HTR-8/SVneo (cell line): ENCODE data around the gene HAPLN3.

Experiments
- DNase-seq: peaks from one replicate; pipeline ENCODE4 v3.0.0; 2011; ENCODE audit warnings: low spot score, mixed read lengths; ENCODE audit not compliant: insufficient read length
- FAIRE-seq: peaks from 2 replicates; lab custom pipeline; 2011; peaks lifted over from hg19 to GRCh38; lab: Jason Lieb, UNC

The HAPLN3 gene

DNA sequence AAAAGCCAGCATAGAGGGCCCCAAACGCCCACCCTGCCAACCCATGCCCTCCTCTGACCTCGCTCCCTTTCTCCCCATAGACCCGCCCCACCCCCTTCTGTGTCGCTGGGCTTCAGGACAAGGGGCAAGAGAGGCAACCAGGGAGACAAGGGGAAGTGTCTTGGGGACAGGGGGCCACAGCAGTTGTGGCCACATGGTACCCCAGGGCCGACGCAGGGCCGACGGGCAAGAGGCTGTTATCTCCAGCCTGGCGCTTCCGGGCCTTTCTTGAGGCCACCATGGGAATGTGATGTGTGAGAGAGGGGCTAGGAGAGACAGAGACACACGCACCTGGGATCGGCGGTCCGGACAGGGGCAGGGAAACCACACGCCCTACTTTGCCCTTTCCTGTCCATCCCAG lies 3.4 kb upstream of the HAPLN3 start:
- FAIRE-seq (no peak), DNase-seq (no peak)

DNA sequence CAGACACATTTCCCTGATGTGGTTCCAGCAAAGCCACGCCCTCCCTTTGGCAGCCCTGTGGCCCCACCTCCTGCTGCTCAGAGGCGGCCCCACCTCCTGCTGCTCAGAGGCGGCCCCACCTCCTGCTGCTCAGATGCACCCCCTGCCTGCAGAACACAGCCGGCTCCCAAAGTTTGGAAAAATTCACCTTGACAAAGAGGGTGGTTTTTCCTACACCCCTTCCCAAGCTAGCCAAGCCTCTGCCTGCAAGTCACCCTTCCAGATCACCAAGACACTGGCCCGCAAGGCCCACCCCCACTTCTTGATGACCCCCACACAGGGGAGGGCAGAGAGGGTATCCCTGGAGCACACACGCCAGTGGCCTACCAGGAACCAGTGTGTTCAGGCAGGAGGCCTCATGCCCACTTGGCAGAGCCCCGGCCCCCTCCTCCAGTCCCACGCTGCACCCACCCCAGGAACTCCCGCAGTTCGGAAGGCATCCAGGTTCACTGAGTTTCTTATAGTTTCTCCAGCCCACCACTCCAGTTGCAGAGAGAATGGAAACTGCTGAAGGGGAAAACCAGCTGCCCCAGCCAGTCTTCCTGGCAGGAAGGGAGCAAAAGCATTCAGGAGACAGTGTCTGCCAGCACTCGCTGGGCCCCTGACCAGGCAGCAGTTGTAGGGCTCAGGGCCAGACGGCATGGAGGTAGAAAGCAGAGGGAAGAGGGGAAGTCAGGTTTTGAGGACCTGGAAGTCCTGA lies 2.3 kb upstream of the HAPLN3 start:
- FAIRE-seq (peak; percentile 93), DNase-seq (peak; percentile 75)

DNA sequence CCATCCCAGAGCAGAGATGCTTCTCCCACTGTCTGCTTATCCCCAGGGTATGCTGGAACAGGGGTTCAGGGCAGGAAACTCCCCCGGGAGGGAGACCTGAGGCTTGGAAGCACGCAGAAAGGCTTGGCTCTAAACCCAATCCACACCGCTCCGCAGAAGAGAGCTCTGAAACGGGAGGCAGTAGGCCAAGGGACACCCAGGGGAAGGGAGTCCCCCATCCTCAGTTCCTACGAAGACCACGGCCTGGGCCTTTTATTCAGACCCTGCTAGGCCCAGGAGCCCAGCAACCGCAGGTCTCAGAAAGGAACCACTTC lies 1.8 kb upstream of the HAPLN3 start:
- no peak for FAIRE-seq
- no peak for DNase-seq

DNA sequence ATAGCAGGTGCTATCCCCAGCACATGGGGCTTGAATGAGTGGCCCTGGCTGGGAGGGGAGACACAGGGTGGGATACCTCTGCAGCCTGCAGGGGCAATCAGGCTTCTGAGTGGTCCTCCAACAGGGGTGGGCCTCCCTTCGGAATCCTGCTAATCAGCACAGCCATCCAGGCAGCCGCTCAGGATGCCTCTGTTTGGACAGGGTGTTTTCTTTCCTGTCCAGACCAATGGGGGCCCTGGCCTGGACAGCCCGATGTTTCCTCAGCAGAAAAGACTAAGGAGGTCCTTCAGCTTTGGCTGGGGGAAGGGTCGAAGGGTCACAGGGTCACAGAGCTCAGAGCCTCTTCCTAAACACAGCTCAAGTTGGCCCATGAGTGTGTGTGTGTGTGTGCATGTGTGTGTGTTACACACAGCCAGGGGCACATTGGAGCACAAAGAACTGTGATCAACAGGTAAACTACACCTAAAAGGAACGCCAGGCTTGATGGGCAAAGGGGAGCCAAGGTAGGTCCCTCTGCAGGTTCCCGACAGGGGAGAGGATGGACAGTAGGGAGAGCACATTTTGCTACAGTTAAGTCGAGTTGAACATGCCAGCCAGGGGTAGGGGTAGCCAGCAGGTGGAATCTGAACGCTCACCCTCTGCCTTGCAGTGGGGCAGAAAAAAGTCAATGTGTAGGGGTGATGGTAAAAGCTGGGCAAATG lies 1.1 kb upstream of the HAPLN3 start:
- FAIRE-seq (peak; percentile 36), DNase-seq (no peak)

DNA sequence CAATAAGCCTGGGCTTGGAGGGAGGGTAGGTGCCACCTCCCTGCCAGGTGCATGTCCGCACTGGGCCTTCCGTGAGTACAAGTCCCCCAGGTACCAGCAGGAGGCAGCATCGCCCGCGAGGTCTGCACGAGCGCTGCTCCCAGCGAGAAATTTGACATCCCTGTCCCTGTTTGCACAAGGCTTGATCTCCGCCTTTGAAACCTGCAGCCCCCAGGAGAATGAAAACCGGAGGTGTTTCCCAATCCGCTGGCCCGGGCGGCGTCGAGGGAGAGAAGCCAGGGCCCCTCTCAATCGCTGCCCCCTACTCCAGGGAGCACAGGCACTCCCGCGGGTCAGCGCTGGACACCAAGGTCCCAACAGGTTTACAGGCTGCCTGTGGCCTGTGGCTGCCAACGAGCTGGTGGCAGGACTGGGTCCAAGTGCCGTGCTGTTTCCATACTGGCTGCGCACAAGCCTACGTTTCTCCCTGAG lies 961 bp downstream of the HAPLN3 start:
- FAIRE-seq = no peak
- peak; percentile 38 for DNase-seq

DNA sequence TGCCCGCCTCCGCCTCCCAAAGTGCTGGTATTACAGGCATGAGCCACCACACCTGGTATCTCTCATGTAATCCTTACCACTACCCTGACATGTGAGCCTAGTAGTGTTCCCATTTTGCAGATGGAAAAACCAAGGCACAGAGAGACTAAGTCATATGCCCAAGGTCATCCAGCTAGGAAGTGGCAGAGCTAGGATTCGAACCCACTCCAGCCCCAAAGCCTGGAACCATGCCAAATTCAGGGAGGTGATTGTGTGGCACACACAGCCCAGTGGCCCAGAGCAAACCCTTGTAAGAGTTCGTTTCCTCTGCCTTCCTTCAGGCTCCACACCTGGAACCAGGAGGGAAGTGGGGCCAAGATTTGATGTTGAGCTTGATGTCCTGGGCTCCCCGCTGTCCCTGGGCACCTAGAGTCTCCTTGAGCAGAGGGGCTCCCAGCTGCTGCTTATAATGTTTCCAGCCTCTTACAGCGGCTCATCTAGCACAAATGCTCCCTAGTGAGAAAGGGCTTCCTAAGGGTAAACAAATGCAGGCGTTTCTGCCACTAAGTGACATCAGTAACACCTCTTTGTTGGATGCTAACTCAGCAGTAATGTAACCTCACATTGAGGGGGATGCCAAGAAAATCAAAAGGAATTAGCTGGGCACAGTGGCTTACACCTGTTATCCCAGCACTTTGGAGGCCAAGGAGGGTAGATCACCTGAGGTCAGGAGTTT lies 3.6 kb downstream of the HAPLN3 start:
- DNase-seq (no peak), FAIRE-seq (no peak)

DNA sequence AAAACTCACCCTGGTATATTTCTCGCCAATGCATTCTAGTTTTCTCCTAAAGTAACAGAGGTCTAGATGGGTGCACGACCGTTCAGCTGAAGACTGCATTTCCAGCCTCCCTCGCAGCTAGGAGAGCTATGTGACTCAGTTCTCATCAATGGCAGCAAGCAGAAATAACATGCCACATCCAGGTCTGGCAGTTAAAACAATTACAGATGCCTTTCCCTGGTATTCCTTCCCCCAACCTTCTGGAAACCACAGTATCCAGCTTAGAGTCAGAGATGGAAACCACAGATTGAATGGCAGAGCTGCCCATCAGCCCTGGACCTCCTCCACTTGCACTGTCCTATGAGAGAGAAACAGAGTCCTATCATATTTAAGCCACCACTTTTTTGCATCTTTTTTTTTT lies 4.8 kb downstream of the HAPLN3 start:
- FAIRE-seq (no peak), DNase-seq (no peak)

DNA sequence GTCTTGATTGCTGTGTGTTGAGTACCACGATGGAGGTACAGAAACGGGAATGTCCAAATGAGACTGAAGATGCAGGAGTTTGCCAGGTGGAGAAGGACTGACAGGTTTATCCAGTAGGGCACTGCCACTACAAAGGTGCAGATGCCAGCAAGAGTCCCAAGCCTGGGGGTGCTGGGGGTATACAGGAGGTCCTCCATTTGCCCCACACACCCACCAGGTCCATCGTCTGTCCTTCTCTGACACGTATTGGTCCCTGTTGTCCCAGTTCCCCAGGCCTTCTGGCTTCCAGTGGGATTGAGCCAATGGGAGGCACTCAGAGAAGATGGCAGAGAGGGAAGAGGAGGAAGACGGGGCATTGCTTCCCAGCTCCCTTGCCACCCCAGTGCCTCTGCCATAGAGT lies 6.6 kb downstream of the HAPLN3 start:
- FAIRE-seq (no peak), DNase-seq (no peak)

DNA sequence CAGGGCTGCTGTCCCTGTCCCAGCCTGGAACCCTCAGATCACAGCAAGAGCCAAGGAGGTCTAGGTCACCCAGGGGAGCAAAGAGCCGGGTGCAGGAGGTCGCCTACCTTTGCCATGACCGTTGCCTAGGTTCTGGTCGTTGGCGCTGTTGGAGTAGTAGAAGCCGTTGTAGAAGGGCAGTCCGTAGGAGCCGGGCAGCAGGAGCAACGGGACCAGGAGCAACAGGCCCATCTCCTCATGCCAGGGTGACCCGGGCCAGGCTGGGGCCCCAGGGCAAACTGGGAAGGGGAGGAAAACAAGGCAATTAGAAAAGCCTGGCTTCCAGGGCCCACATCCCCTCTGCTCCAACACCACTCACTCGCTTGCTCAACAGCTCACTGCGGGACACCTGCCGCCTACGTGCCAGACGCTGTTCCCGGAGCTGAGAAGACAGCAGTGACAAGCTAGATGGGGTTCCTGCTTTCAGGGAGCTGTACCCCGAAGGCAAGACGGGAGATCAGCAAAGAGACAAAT lies 8.2 kb downstream of the HAPLN3 start:
- DNase-seq (no peak), FAIRE-seq (no peak)

DNA sequence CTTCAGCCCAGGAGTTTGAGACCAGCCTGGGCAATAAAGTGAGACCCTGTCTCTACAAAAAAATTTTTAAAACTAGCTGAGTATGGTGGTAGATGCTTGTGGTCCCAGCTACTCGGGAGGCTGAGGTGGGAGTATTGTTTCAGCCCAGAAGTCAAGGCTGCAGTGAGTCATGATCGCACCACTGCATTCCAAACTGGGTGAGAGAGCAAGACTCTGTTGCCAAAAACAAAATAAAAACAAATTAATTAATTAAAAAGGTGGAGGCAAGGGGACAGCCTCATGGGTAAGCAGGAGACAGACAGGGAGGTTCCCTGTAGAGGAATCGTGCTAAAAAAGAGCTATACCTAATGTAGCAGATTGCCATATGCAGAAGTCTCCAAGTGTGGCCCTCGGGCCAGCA lies 12.6 kb downstream of the HAPLN3 start:
- DNase-seq = no peak
- FAIRE-seq = no peak

DNA sequence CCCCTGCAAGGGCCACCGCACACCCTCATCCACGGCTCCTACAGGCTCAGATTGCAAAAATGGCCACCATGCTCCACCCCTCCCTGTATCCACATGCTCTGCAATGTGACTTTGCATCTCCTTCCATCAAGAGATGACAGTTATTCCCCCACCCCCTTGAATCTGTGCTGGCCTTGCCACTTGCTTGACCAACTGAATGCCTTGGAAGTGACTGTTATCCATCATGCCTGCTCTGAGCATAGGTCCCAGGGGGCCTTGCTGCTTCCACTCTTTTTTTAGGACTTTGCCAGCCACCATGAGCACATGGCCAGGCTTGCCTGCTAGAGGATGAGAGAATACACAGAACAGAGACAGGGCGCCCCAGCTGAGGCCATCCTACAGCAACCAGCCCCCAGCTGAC lies 13.6 kb downstream of the HAPLN3 start:
- no peak for FAIRE-seq

DNA sequence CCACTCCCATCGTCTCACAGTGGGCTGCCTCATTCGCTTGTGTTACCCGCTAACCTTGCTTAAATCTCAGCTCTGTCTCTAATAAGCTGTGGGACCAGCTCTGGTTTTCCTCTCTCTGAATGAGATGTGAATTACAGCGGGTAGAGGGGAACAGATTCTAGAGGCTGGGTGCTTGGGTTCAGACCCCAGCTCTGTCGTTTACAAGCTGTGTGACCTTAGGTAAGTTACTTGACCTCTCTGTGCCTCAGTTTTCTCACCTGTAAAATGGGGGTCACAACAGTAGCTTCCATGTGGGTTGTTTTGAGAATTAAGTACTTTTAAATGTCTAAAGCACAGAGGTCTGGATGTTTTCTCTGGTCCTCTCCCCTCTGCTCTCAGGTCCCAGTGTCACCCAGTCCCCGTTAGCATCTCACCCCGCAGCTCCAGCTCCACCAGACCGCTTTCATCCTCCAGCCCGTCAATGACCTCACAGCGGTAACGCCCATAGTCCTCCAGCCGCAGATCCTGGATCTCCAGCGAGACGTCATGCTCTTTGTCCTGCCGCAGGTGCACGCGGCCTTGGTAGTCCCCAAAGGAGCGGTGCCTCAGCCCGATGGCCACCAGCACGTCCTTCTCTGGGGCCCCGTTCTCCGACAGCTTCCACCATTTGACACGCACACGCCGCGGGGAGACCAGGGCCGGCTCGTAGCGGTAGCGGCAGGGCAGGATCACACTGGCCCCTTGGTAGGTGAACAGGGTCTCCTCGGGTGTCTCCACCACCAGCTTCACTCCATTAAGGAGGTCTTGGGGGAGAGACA lies 14.2 kb downstream of the HAPLN3 start:
- FAIRE-seq = no peak
- no peak for DNase-seq

More for the DNA sequence above, 13.6 kb downstream of the HAPLN3 start:
- no peak for DNase-seq

DNA sequence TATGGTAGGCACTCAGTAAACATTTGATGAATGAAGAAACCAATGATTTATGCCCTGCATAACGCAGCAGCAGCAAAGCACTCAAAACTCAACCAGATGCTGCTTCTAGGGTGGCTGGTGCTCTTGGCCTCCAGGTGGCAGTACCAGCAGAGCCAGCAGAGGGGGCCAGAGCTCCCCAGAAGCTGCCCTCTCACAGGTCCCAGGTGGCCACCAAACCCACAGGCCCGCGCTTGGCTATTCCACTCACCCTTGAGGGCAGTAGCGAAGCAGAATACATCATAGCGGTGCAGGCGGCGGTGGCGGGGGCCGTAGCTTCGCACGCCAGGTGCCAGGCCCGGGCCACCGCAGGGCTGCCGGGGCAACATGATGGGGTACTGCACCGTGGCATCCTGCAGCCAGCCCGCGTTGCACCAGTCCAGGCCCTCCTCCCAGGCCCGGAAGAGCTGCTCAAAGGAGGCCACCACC lies 16.6 kb downstream of the HAPLN3 start:
- peak; percentile 64 for DNase-seq
- FAIRE-seq = no peak

DNA sequence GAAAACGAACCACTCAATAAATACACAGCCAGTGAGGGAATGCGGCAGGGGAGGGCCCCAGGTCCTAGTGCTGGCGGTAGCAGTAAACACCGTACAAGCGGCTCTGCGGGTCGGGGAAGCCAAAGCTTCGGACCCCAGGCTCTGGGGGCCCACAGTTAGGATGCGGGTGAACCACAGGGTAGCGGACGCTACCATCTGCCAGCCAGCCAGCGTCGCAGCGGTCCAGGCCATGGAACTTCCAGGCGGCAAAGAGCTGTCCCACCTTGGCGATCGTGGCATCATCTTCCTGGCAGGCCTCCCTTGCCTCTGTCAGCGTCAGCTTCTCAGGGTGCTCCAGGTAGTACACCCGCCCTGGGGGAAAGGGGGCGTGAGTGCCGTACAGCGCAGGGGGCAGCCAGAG lies 17.4 kb downstream of the HAPLN3 start:
- FAIRE-seq = no peak

DNA sequence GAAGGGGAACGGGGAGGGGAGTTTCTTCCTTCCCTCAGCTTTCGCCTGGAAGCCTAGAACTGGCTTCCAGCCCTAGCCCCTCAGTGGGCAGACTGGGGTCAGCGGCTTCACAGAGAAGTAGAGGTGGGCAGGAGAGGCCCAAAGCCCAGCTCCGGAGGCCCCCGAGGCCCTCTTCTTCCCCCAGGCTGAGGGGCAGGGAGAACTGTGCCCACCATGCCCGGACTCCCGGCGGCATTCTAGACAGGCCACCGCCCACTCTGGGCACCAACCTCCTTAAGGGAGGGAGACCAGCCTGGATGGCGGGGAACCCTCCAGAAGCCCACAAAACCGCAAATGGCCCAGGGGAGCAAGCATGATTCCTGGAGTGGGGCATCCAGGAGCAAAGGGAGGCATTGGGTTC lies 17.9 kb downstream of the HAPLN3 start:
- no peak for FAIRE-seq
- DNase-seq = no peak

More for the DNA sequence above, 17.4 kb downstream of the HAPLN3 start:
- DNase-seq = no peak

DNA sequence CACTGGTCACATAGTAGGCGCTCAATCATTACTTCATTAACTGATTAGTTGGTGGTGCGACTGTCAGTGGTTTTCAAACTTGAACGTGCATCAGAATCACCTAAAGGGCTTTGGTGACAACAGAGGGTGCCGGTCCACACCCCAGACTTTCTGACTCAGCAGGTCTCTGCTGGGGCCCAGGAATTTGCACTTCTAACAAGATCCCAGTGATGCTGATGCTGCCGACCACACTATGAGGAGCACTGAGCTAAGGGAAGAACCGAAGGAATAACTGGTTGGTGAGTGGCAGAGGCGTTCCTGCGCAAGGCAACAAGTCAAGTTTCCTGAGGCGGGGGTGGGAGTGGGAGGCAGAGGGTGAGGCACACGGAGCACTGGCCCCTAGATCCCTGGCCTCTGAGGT lies 18.8 kb downstream of the HAPLN3 start:
- FAIRE-seq (no peak), DNase-seq (no peak)

DNA sequence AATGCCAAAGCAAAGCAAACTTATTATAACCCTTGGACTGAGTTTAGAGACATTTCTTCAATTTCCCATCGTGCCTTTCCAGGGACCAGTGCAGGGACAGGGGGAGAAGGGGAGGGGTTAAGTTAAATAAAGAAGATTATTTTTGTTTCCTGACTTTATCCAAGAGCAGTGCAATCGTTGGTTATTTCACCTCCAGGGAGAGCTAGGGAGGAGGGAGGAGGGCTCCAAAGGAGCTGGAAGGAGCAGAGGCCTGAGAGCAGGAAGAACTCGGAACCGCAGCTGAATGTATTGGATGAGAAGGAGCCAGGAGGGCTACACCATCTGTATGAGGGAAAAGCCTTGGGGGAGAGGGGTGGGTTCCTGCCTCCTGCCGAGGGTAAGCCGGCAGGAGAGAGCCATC lies 20.7 kb downstream of the HAPLN3 start:
- FAIRE-seq = no peak
- no peak for DNase-seq

DNA sequence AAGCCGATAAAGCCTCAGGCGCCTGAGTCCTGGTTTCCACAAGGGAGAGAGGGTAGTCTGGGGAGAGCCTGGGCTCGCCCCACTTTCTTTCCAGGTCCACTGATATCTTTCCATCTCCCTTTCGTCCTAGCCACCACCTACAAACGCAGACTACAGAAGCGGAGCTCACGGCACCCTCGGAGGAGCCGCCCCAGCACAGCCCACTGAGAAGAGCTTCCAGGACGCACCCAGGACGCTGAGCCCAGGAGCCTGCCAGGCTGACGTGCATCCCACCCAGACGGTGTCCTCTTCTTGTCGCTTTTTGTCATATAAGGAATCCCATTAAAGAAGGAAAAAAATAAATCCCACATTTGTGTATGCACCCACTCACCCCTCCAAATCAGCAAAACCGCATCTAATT lies 21.1 kb downstream of the HAPLN3 start:
- FAIRE-seq = no peak
- DNase-seq = no peak

DNA sequence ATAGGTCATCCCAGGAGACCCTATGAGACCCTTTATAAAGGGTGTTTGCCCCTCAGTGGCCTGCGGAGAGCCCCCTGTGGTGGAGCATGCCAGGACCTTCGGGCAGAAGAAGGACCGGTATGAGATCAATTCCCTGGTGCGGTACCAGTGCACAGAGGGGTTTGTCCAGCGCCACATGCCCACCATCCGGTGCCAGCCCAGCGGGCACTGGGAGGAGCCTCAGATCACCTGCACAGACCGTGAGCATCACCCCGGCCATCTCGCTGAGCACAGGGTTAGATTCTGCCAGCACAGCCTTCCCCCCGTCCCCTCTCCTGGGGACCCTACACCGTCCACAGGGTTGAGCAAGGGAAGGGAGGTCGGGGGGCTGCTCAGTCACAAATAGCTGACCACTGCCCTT lies 21.6 kb downstream of the HAPLN3 start:
- FAIRE-seq = no peak
- DNase-seq = no peak

DNA sequence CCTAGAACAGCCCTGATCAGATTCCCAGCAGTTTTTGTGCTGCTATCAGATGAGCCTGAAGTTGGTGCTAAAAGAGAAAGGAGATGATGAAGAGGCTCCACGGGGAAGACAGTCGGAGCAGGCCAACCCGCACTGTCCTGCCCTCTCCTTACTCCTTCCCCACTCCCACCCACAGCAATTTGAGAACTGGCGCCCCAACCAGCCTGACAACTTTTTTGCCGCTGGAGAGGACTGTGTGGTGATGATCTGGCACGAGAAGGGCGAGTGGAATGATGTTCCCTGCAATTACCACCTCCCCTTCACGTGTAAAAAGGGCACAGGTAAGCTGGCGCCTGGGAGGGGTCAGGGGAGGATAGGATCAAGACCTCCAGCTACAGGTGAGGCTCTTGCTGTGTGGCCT lies 22.6 kb downstream of the HAPLN3 start:
- FAIRE-seq (no peak), DNase-seq (no peak)
